SK-N-MC (cell line): ENCODE measurements around the gene RHOA.

Source experiments
- EZH2 ChIP-seq: fragments of 200-600 bp; sonication (generic); IDR thresholded peaks from one replicate; pipeline ENCODE4 v1.6.1; 2017; ENCODE audit warnings: antibody characterized with exemption
- POLR2AphosphoS5 ChIP-seq: IDR thresholded peaks from 2 replicates; pipeline ENCODE4 v1.6.1; 2012; ENCODE audit warnings: mild to moderate bottlenecking, low read depth, low read length, borderline replicate concordance

DNA sequence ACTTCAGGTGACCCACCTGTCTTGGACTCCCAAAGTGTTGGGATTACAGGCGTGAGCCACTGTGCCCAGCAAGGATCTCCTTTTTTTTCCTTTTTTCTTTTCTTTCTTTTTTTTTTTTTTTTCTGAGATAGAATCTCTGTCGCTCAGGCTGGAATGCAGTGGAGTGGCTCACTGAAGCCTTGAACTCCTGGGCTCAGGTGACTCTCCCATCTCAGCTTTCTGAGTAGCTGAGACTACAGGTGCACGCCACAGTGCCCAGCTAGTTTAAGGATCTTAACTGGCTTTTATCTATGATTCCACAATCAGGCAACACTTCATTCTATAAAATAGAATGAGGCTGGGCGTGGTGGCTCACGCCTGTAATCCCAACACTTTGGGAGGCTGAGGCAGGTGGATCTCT, 33.6 kb upstream of the RHOA start:
- TF ChIP-seq POLR2AphosphoS5 (no peak), EZH2 (no peak)
